ENCODE data around the gene PCK2.
A peak's percentile ranks its signal among the peaks of the same experiment; 100 is the strongest.

Gene PCK2

GRCh38 chr14:24143511-24143910 lies 49.4 kb downstream of the PCK2 start:
- Histone ChIP-seq H3K4me1 (peaks cover 16% of the 10 kb centered on the region), H3K27me3 (ENCODE audit: low read depth) (no peaks in the 10 kb centered on the region), H3K9me3 (no peaks in the 10 kb centered on the region), H3K36me3 (replicated peaks) (peaks cover 33% of the 10 kb centered on the region), H3K4me3 (no peak overlapping the region)
- in situ Hi-C loops (cut with MboI; ENCODE audit: low sequenced_read_pairs) = no loop called here
- DNase-seq (ENCODE audit: low spot score in 2 of 2) = no peak

GRCh38 chr14:24144451-24144850 lies 50.3 kb downstream of the PCK2 start:
- Histone ChIP-seq H3K27me3 (ENCODE audit: low read depth) (no peaks in the 10 kb centered on the region), H3K36me3 (replicated peaks) (peaks cover 33% of the 10 kb centered on the region), H3K9me3 (no peaks in the 10 kb centered on the region), H3K4me3 (no peak overlapping the region), H3K4me1 (peaks cover 18% of the 10 kb centered on the region)
- no peak for DNase-seq (ENCODE audit: low spot score in 2 of 2)
- in situ Hi-C loops (cut with MboI; ENCODE audit: low sequenced_read_pairs) = no loop called here

GRCh38 chr14:24145219-24145618 lies 51.1 kb downstream of the PCK2 start:
- Histone ChIP-seq H3K36me3 (replicated peaks) (peaks cover 35% of the 10 kb centered on the region), H3K27me3 (ENCODE audit: low read depth) (no peaks in the 10 kb centered on the region), H3K9me3 (no peaks in the 10 kb centered on the region), H3K4me3 (peak overlapping the region; percentile 94), H3K4me1 (peaks cover 11% of the 10 kb centered on the region)
- no peak for DNase-seq (ENCODE audit: low spot score in 2 of 2)
- in situ Hi-C loops (cut with MboI; ENCODE audit: low sequenced_read_pairs) = no loop called here

GRCh38 chr14:24145690-24146452 lies 51.8 kb downstream of the PCK2 start:
- Histone ChIP-seq H3K9me3 (no peaks in the 10 kb centered on the region), H3K4me3 (peak overlapping the region; percentile 94), H3K36me3 (replicated peaks) (peaks cover 41% of the 10 kb centered on the region)

GRCh38 chr14:24146453-24146977 lies 52.4 kb downstream of the PCK2 start, which contains the start of gene PSME2:
TSS of gene PSME2 (minus strand) at chr14:24146610. CDS start at chr14:24146581, 29 bp downstream.
- peaks cover 48% of the 10 kb centered on the region for H3K36me3 ChIP-seq (replicated peaks)

More at GRCh38 chr14:24145690-24146452, 51.8 kb downstream of the PCK2 start:
- no peak for DNase-seq (ENCODE audit: low spot score in 2 of 2)
- Histone ChIP-seq H3K27me3 (ENCODE audit: low read depth) (no peaks in the 10 kb centered on the region), H3K4me1 (peaks cover 11% of the 10 kb centered on the region)
- in situ Hi-C loops (cut with MboI; ENCODE audit: low sequenced_read_pairs) = no loop called here

GRCh38 chr14:24146978-24147760 lies 53.1 kb downstream of the PCK2 start, which contains the start of gene RNF31:
TSS of gene RNF31 (plus strand) at chr14:24147498. CDS start at chr14:24147699, 201 bp downstream.
- Histone ChIP-seq H3K27me3 (ENCODE audit: low read depth) (no peaks in the 10 kb centered on the region), H3K4me1 (peaks cover 11% of the 10 kb centered on the region), H3K9me3 (no peaks in the 10 kb centered on the region), H3K4me3 (peak within 1 kb of the TSS; percentile 94), H3K36me3 (replicated peaks) (peaks cover 54% of the 10 kb centered on the region)
- in situ Hi-C loops (cut with MboI; ENCODE audit: low sequenced_read_pairs) = no loop called here
- DNase-seq (ENCODE audit: low spot score in 2 of 2) = peak; percentile 99 to 100

More at GRCh38 chr14:24146453-24146977, 52.4 kb downstream of the PCK2 start, which contains the start of gene PSME2:
- Histone ChIP-seq H3K4me1 (peaks cover 11% of the 10 kb centered on the region), H3K27me3 (ENCODE audit: low read depth) (no peaks in the 10 kb centered on the region), H3K9me3 (no peaks in the 10 kb centered on the region), H3K4me3 (peak within 1 kb of the TSS; percentile 94)
- peak; percentile 97 to 99 for DNase-seq (ENCODE audit: low spot score in 2 of 2)
- in situ Hi-C loops (cut with MboI; ENCODE audit: low sequenced_read_pairs) = no loop called here

GRCh38 chr14:24147761-24148428 lies 53.8 kb downstream of the PCK2 start:
- Histone ChIP-seq H3K4me3 (peak overlapping the region; percentile 94), H3K36me3 (replicated peaks) (peaks cover 62% of the 10 kb centered on the region), H3K9me3 (no peaks in the 10 kb centered on the region), H3K27me3 (ENCODE audit: low read depth) (no peaks in the 10 kb centered on the region), H3K4me1 (peaks cover 11% of the 10 kb centered on the region)
- in situ Hi-C loops (cut with MboI; ENCODE audit: low sequenced_read_pairs) = no loop called here
- DNase-seq (ENCODE audit: low spot score in 2 of 2) = no peak

GRCh38 chr14:24149302-24149969 lies 55.3 kb downstream of the PCK2 start:
- Histone ChIP-seq H3K36me3 (replicated peaks) (peaks cover 62% of the 10 kb centered on the region), H3K27me3 (ENCODE audit: low read depth) (no peaks in the 10 kb centered on the region), H3K9me3 (no peaks in the 10 kb centered on the region), H3K4me1 (peaks cover 11% of the 10 kb centered on the region), H3K4me3 (no peak overlapping the region)
- DNase-seq (ENCODE audit: low spot score in 2 of 2) = no peak
- in situ Hi-C loops (cut with MboI; ENCODE audit: low sequenced_read_pairs) = no loop called here

- DNase-seq (ENCODE audit: low spot score in 2 of 2) = no peak
- no peak overlapping the region for H3K4me3 ChIP-seq
- H3K27me3 ChIP-seq (ENCODE audit: low read depth) = no peaks in the 10 kb centered on the region
- H3K4me1 ChIP-seq = peaks cover 11% of the 10 kb centered on the region
- in situ Hi-C loops (cut with MboI; ENCODE audit: low sequenced_read_pairs) = no loop called here
- no peaks in the 10 kb centered on the region for H3K9me3 ChIP-seq
- H3K36me3 ChIP-seq (replicated peaks) = peaks cover 63% of the 10 kb centered on the region
Measured at GRCh38 chr14:24150061-24150460, 56.0 kb downstream of the PCK2 start.

GRCh38 chr14:24150567-24150966 lies 56.5 kb downstream of the PCK2 start:
- peaks cover 68% of the 10 kb centered on the region for H3K36me3 ChIP-seq (replicated peaks)
- H3K4me3 ChIP-seq = no peak overlapping the region
- in situ Hi-C loops (cut with MboI; ENCODE audit: low sequenced_read_pairs) = no loop called here
- no peaks in the 10 kb centered on the region for H3K9me3 ChIP-seq
- no peaks in the 10 kb centered on the region for H3K27me3 ChIP-seq (ENCODE audit: low read depth)
- H3K4me1 ChIP-seq = peaks cover 10% of the 10 kb centered on the region
- DNase-seq (ENCODE audit: low spot score in 2 of 2) = no peak

- DNase-seq (ENCODE audit: low spot score in 2 of 2) = no peak
- in situ Hi-C loops (cut with MboI; ENCODE audit: low sequenced_read_pairs) = no loop called here
- Histone ChIP-seq H3K36me3 (replicated peaks) (peaks cover 72% of the 10 kb centered on the region), H3K9me3 (no peaks in the 10 kb centered on the region), H3K4me3 (no peak overlapping the region), H3K4me1 (peaks cover 5% of the 10 kb centered on the region), H3K27me3 (ENCODE audit: low read depth) (no peaks in the 10 kb centered on the region)
Measured at GRCh38 chr14:24150993-24151392, 56.9 kb downstream of the PCK2 start.

GRCh38 chr14:24151404-24152080 lies 57.4 kb downstream of the PCK2 start:
- Histone ChIP-seq H3K36me3 (replicated peaks) (peaks cover 77% of the 10 kb centered on the region), H3K4me3 (no peak overlapping the region), H3K27me3 (ENCODE audit: low read depth) (no peaks in the 10 kb centered on the region), H3K9me3 (no peaks in the 10 kb centered on the region), H3K4me1 (peaks cover 5% of the 10 kb centered on the region; the same call in 1 of the 2 replicates)
- DNase-seq (ENCODE audit: low spot score in 2 of 2) = no peak
- in situ Hi-C loops (cut with MboI; ENCODE audit: low sequenced_read_pairs) = no loop called here
